22Rv1 (cell line): Measurements from ENCODE around the gene IFI35.

Source experiments
- ZFX ChIP-seq: fragments of 450-650 bp; IDR thresholded peaks from 2 replicates; pipeline ENCODE4 v1.6.1; 2017; ENCODE audit warnings: antibody characterized with exemption, borderline replicate concordance
- TF ChIP-seq, protein P1 (sequence below): fragments of 450-650 bp; IDR thresholded peaks from 2 replicates; pipeline ENCODE4 v1.5.1; 2017; ENCODE audit warnings: mild to moderate bottlenecking

GRCh38 chr17:42982266-42982665 lies 24.3 kb upstream of the IFI35 start:
- TF ChIP-seq, protein P1, sequence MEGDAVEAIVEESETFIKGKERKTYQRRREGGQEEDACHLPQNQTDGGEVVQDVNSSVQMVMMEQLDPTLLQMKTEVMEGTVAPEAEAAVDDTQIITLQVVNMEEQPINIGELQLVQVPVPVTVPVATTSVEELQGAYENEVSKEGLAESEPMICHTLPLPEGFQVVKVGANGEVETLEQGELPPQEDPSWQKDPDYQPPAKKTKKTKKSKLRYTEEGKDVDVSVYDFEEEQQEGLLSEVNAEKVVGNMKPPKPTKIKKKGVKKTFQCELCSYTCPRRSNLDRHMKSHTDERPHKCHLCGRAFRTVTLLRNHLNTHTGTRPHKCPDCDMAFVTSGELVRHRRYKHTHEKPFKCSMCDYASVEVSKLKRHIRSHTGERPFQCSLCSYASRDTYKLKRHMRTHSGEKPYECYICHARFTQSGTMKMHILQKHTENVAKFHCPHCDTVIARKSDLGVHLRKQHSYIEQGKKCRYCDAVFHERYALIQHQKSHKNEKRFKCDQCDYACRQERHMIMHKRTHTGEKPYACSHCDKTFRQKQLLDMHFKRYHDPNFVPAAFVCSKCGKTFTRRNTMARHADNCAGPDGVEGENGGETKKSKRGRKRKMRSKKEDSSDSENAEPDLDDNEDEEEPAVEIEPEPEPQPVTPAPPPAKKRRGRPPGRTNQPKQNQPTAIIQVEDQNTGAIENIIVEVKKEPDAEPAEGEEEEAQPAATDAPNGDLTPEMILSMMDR, result no peak
- no peak for TF ChIP-seq ZFX
